Activated naive CD4-positive, alpha-beta T cell treated with anti-CD3 and anti-CD28 coated beads, Interleukin-2, amount 10 ng/mL, durations not matched to agents 7 days and 5 days (primary cell): ENCODE data around the gene TRAF3IP1.
"Not testable (repeated sequence)": the region's sequence is repeated elsewhere in the genome, so short reads cannot be mapped to it uniquely, and the experiment has no call there.

ENCODE experiments used
- CTCF ChIA-PET: fragments of 350-600 bp; sonication (Branson Sonifier 250); formaldehyde crosslinking; loops from one replicate; lab custom pipeline; 2021; ENCODE audit warnings: antibody characterized with exemption; lab: Charles Lee
- DNase-seq: peaks from one replicate; pipeline ENCODE4 v3.0.0-alpha.2; 2020
- H3K27ac Mint-ChIP-seq: one replicate; pipeline ENCODE4 v1.8.0; 2021; ENCODE audit warnings: mild to moderate bottlenecking, moderate library complexity, mixed read lengths
- H3K27me3 Mint-ChIP-seq: one replicate; pipeline ENCODE4 v1.8.0; 2021; ENCODE audit warnings: mild to moderate bottlenecking, mixed read lengths
- H3K36me3 Mint-ChIP-seq: one replicate; pipeline ENCODE4 v1.8.0; 2021; ENCODE audit warnings: mixed read lengths
- H3K4me1 Mint-ChIP-seq: one replicate; pipeline ENCODE4 v1.8.0; 2021; ENCODE audit warnings: mixed read lengths
- H3K4me3 Mint-ChIP-seq: one replicate; pipeline ENCODE4 v1.8.0; 2021; ENCODE audit warnings: mild to moderate bottlenecking, moderate library complexity, mixed read lengths
- H3K9me3 Mint-ChIP-seq: one replicate; pipeline ENCODE4 v1.8.0; 2021; ENCODE audit warnings: mixed read lengths

Gene TRAF3IP1

GRCh38 chr2:238441262-238442114, 121.2 kb downstream of the TRAF3IP1 start:
- no peak for DNase-seq
- no peaks in the 10 kb centered on the region for H3K9me3 Mint-ChIP-seq
- CTCF ChIA-PET = no interaction called here
- H3K27ac Mint-ChIP-seq = no peak overlapping the region
- peaks cover 22% of the 10 kb centered on the region for H3K4me1 Mint-ChIP-seq
- no peaks in the 10 kb centered on the region for H3K27me3 Mint-ChIP-seq
- H3K4me3 Mint-ChIP-seq = no peak overlapping the region
- H3K36me3 Mint-ChIP-seq = peaks cover 57% of the 10 kb centered on the region

GRCh38 chr2:238442257-238442656, 121.9 kb downstream of the TRAF3IP1 start:
- CTCF ChIA-PET, H3K9me3 Mint-ChIP-seq, H3K27me3 Mint-ChIP-seq, H3K4me3 Mint-ChIP-seq, DNase-seq, H3K27ac Mint-ChIP-seq: not testable (repeated sequence)
- Mint-ChIP-seq H3K4me1 (peaks cover 22% of the 10 kb centered on the region), H3K36me3 (peaks cover 59% of the 10 kb centered on the region)

DNA sequence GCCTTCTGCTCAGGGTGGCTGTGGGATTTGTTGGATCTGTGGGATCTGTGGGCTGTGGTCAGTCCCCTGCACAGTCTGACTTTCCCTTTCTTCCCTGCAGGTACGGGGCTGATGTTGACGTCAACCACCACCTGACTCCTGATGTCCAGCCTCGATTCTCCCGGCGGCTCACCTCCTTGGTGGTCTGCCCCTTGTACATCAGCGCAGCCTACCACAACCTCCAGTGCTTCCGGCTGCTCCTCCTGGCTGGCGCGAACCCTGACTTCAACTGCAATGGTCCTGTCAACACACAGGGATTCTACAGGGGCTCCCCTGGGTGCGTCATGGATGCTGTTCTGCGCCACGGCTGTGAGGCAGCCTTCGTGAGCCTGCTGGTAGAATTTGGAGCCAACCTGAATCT, 123.9 kb downstream of the TRAF3IP1 start:
- H3K4me3 Mint-ChIP-seq = no peak overlapping the region
- no peaks in the 10 kb centered on the region for H3K27me3 Mint-ChIP-seq
- peaks cover 13% of the 10 kb centered on the region for H3K4me1 Mint-ChIP-seq
- no peak for DNase-seq
- no peak overlapping the region for H3K27ac Mint-ChIP-seq
- H3K36me3 Mint-ChIP-seq = peaks cover 57% of the 10 kb centered on the region
- CTCF ChIA-PET = no interaction called here
- H3K9me3 Mint-ChIP-seq = no peaks in the 10 kb centered on the region

- CTCF ChIA-PET = no interaction called here
- H3K4me3 Mint-ChIP-seq = no peak overlapping the region
- peaks cover 57% of the 10 kb centered on the region for H3K36me3 Mint-ChIP-seq
- peaks cover 7% of the 10 kb centered on the region for H3K4me1 Mint-ChIP-seq
- H3K27me3 Mint-ChIP-seq = no peaks in the 10 kb centered on the region
- no peak for DNase-seq
- H3K27ac Mint-ChIP-seq = no peak overlapping the region
- H3K9me3 Mint-ChIP-seq = no peaks in the 10 kb centered on the region
Measured at GRCh38 chr2:238445409-238446190, 125.3 kb downstream of the TRAF3IP1 start.

- Mint-ChIP-seq H3K27me3 (no peaks in the 10 kb centered on the region), H3K36me3 (peaks cover 64% of the 10 kb centered on the region), H3K4me1 (peaks cover 4% of the 10 kb centered on the region), H3K27ac (no peak overlapping the region), H3K4me3 (no peak overlapping the region), H3K9me3 (no peaks in the 10 kb centered on the region)
- no peak for DNase-seq
- CTCF ChIA-PET = no interaction called here
Measured at GRCh38 chr2:238446371-238446770, 126.1 kb downstream of the TRAF3IP1 start.

DNA sequence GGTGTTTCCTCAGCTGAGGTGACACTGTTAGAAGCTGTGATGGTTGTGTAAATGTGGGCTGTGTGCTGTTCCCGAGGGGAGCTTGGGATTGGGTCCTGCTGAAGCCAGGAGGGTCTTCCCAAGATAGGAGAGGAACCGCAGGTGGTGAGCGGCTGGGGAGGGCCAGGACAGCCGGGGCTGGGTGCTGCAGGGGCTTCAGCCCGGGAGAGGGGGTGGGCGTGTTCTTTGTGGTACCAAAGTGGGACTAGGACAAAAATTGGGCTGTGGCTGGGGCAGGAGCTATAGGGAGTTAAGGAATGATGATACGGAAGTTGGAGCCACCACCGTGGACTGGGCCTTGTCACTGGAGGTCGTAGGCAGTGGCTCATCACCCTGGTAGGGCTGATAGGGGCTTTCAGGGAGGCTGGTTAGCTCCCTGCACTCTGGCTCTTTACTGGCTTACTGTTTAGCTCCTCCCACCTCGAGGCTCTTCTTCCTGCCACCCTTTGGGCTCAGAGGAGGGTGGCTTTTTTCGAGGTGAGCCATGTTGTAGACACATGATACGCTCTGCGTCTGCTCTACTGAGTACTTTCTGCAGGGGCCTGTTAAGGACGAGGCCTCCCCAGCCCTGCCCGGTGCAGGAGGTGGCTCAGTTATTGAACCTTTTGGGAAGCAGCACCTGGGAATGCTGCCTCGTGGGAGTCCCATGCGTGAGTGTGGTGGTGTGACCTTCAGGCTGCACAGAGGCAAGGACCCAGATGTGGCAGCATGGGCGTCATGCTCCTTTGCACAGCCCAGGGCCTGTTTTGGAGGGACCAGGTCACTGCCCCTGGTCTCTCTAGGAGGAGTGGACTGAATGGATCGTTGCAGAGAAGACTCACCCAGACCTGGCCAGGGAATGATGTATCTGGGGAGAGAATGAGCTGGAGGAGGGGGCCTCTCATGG, 128.0 kb downstream of the TRAF3IP1 start:
- CTCF ChIA-PET = no interaction called here
- peaks cover 4% of the 10 kb centered on the region for H3K9me3 Mint-ChIP-seq
- peaks cover 75% of the 10 kb centered on the region for H3K36me3 Mint-ChIP-seq
- no peak for DNase-seq
- no peaks in the 10 kb centered on the region for H3K27me3 Mint-ChIP-seq
- peak overlapping the region; percentile 28 for H3K27ac Mint-ChIP-seq
- H3K4me3 Mint-ChIP-seq = no peak overlapping the region
- no peaks in the 10 kb centered on the region for H3K4me1 Mint-ChIP-seq

- H3K27me3 Mint-ChIP-seq = no peaks in the 10 kb centered on the region
- H3K9me3 Mint-ChIP-seq = peaks cover 4% of the 10 kb centered on the region
- no peaks in the 10 kb centered on the region for H3K4me1 Mint-ChIP-seq
- H3K36me3 Mint-ChIP-seq = peaks cover 72% of the 10 kb centered on the region
- CTCF ChIA-PET = no interaction called here
- H3K27ac Mint-ChIP-seq = no peak overlapping the region
- DNase-seq = no peak
- H3K4me3 Mint-ChIP-seq = no peak overlapping the region
Measured at GRCh38 chr2:238449241-238449640, 128.9 kb downstream of the TRAF3IP1 start.

GRCh38 chr2:238449909-238450417, 129.6 kb downstream of the TRAF3IP1 start:
- Mint-ChIP-seq H3K36me3 (peaks cover 68% of the 10 kb centered on the region), H3K4me1 (no peaks in the 10 kb centered on the region)

DNA sequence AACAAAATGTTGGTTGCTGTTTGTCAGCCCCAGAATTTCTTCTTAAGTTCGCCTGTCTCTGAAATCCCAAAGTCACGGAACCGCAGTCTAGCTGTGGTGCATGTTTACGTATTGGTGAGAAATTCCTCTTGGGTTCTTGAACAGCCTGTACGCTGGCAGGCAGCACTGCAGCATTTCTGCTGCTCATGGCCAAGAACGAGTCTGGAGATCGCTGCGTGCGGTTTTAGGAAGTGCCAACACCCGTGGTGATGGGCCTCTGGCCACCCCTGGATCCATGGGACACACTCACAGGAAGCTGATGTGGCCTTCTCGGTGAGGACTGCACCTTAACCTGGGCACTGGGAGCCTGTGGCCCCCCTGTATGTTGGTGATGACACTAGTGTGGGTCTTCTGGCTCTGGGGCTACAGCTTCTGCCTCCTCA, 130.1 kb downstream of the TRAF3IP1 start:
- no peak for DNase-seq
- Mint-ChIP-seq H3K27me3 (peaks cover 3% of the 10 kb centered on the region), H3K27ac (no peak overlapping the region), H3K36me3 (peaks cover 63% of the 10 kb centered on the region), H3K4me1 (no peaks in the 10 kb centered on the region), H3K4me3 (no peak overlapping the region), H3K9me3 (peaks cover 5% of the 10 kb centered on the region)
- CTCF ChIA-PET = no interaction called here

More at GRCh38 chr2:238449909-238450417, 129.6 kb downstream of the TRAF3IP1 start:
- CTCF ChIA-PET = no interaction called here
- Mint-ChIP-seq H3K27ac (no peak overlapping the region), H3K9me3 (peaks cover 4% of the 10 kb centered on the region), H3K4me3 (no peak overlapping the region), H3K27me3 (no peaks in the 10 kb centered on the region)
- no peak for DNase-seq
